Osteoblast (primary cell): ENCODE results near the gene KAZN. TPM values are rescaled to one million over a fixed set of nuclear protein-coding genes. Genes with fewer than 3 reads are reported as not detected.

Experiments
- DNase-seq: peaks from one replicate; pipeline ENCODE4 v3.0.0; 2011; ENCODE audit warnings: low spot score, mixed read lengths; ENCODE audit not compliant: insufficient read length; ENCODE audit errors: missing footprints
- H2AFZ ChIP-seq: 2 replicates; pipeline ENCODE4 v1.6.0; 2011; ENCODE audit warnings: mild to moderate bottlenecking, low read length
- H3K27ac ChIP-seq: 2 replicates; pipeline ENCODE4 v1.5.1; 2011; ENCODE audit warnings: mild to moderate bottlenecking, low read depth, low read length, moderate library complexity
- H3K27me3 ChIP-seq: 2 replicates; pipeline ENCODE4 v1.6.0; 2012; ENCODE audit warnings: mild to moderate bottlenecking, control low read depth, inconsistent platforms, low read length, moderate library complexity; ENCODE audit not compliant: insufficient read depth
- H3K36me3 ChIP-seq: 2 replicates; pipeline ENCODE4 v1.5.1; 2011; ENCODE audit warnings: mild to moderate bottlenecking, low read length, control low read depth, moderate library complexity; ENCODE audit not compliant: insufficient read depth
- H3K4me1 ChIP-seq: 2 replicates; pipeline ENCODE4 v1.5.1; 2011; ENCODE audit warnings: mild to moderate bottlenecking, low read length, control low read depth, moderate library complexity; ENCODE audit not compliant: insufficient read depth
- H3K4me2 ChIP-seq: 2 replicates; pipeline ENCODE4 v1.6.0; 2011; ENCODE audit warnings: mild to moderate bottlenecking, low read length; ENCODE audit not compliant: insufficient read depth
- H3K4me3 ChIP-seq: fragments of 200-600 bp; sonication (generic); 3 replicates; pipeline ENCODE4 v1.5.1; 2012; ENCODE audit warnings: mild to moderate bottlenecking, low read length, inconsistent platforms; ENCODE audit not compliant: insufficient read depth
- H3K79me2 ChIP-seq: 2 replicates; pipeline ENCODE4 v1.6.0; 2012; ENCODE audit warnings: mild to moderate bottlenecking, low read length, control low read depth, inconsistent platforms; ENCODE audit not compliant: insufficient read depth
- H3K9me3 ChIP-seq: 2 replicates; pipeline ENCODE4 v1.5.1; 2011; ENCODE audit warnings: low read depth, low read length, control low read depth
- H4K20me1 ChIP-seq: 2 replicates; pipeline ENCODE4 v1.6.0; 2012; ENCODE audit warnings: mild to moderate bottlenecking, low read length, control low read depth; ENCODE audit not compliant: insufficient read depth
- total RNA-seq: library from RNA; depleted of rRNA; stranded (reverse); fragments of >200 nt; gene quantifications from 2 replicates; pipeline ENCODE4 v1.2.3, GENCODE V29; 2012
- TF ChIP-seq, protein P1 (sequence below): IDR thresholded peaks from 2 replicates; pipeline ENCODE4 v1.5.1; 2011; ENCODE audit warnings: mild to moderate bottlenecking, low read depth, low read length, moderate library complexity; ENCODE audit errors: extremely low read depth

KAZN gene
- total RNA-seq, 1 donor: 9.0 TPM

DNA sequence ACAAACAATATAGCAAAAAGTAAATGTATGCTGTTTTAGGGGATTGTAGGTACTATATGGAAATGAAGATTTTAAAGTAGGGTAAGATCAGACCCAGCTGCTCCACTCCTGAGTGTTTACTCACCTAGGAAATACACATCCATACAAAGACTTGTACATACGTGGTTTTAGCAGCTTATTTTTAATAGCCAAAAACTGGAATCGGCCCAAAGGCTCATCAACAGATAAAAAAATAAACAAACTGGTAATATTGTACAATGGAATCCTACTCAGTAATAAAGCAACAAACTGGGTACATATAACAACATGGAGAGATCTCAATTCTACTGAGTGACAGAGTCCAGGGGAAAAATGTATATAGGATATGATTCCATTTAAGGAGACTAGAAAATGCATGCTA, 375.9 kb downstream of the KAZN start:
- Histone ChIP-seq H3K9me3 (no peaks in the 10 kb centered on the region), H3K4me3 (no peak overlapping the region), H3K36me3 (no peaks in the 10 kb centered on the region), H3K27me3 (no peaks in the 10 kb centered on the region), H2AFZ (no peak overlapping the region), H3K4me1 (peaks cover 22% of the 10 kb centered on the region), H3K79me2 (peaks cover 25% of the 10 kb centered on the region), H3K27ac (no peak overlapping the region), H4K20me1 (no peaks in the 10 kb centered on the region), H3K4me2 (no peak overlapping the region)
- TF ChIP-seq, protein P1, sequence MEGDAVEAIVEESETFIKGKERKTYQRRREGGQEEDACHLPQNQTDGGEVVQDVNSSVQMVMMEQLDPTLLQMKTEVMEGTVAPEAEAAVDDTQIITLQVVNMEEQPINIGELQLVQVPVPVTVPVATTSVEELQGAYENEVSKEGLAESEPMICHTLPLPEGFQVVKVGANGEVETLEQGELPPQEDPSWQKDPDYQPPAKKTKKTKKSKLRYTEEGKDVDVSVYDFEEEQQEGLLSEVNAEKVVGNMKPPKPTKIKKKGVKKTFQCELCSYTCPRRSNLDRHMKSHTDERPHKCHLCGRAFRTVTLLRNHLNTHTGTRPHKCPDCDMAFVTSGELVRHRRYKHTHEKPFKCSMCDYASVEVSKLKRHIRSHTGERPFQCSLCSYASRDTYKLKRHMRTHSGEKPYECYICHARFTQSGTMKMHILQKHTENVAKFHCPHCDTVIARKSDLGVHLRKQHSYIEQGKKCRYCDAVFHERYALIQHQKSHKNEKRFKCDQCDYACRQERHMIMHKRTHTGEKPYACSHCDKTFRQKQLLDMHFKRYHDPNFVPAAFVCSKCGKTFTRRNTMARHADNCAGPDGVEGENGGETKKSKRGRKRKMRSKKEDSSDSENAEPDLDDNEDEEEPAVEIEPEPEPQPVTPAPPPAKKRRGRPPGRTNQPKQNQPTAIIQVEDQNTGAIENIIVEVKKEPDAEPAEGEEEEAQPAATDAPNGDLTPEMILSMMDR: no peak
- no peak for DNase-seq

DNA sequence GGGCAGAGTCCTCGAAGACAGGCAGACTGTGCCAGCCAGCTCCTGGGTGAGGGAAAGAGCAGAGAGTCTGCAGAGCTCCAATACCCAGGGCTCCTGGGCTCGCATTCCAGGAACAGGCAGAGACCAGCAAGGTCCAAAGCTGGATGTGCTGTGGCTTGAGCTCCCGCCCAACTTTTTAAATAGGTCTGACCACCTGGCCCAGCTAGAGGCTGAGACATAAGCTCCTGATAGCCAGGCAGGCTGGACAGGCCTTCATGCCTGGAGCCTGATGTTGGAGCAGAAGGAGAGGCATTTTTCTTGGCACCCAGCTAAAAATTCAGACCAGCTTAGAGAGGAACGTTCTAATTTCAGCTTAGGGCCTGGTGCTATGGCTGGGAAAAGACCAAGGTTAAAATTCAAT, 376.6 kb downstream of the KAZN start:
- peaks cover under 1% of the 10 kb centered on the region for H4K20me1 ChIP-seq
- H3K27me3 ChIP-seq: no peaks in the 10 kb centered on the region
- peaks cover 25% of the 10 kb centered on the region for H3K79me2 ChIP-seq
- H3K9me3 ChIP-seq: no peaks in the 10 kb centered on the region
- no peaks in the 10 kb centered on the region for H3K36me3 ChIP-seq
- no peak overlapping the region for H3K4me2 ChIP-seq
- H3K27ac ChIP-seq: no peak overlapping the region
- no peak overlapping the region for H2AFZ ChIP-seq
- H3K4me3 ChIP-seq: no peak overlapping the region
- no peak for DNase-seq
- TF ChIP-seq, protein P1: no peak
- H3K4me1 ChIP-seq: peaks cover 19% of the 10 kb centered on the region

DNA sequence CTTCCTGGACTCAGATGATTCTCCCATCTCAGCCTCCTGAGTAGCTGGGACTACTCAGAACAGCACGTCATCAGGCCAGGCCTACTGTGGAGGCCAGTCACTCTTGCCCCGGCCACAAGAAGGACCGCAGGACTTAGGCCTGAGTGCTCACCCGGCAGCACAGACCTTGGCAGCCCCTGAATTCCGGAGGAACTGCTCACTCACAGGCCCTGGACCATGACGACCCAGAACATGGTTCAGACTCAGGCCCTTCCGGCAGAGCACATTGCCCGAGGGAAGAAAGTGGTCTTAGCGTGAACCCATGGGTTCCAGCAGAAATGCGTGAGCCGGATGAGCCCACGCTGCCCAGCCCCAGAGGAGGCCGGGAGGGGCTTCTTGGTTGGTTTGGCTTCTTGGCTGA, 377.8 kb downstream of the KAZN start:
- H3K36me3 ChIP-seq: no peaks in the 10 kb centered on the region
- H3K4me1 ChIP-seq: peaks cover 18% of the 10 kb centered on the region
- no peak overlapping the region for H2AFZ ChIP-seq
- no peak overlapping the region for H3K4me3 ChIP-seq
- H3K79me2 ChIP-seq: peaks cover 15% of the 10 kb centered on the region
- H3K9me3 ChIP-seq: no peaks in the 10 kb centered on the region
- TF ChIP-seq, protein P1: no peak
- H3K27me3 ChIP-seq: no peaks in the 10 kb centered on the region
- H4K20me1 ChIP-seq: peaks cover 4% of the 10 kb centered on the region
- no peak overlapping the region for H3K4me2 ChIP-seq
- no peak overlapping the region for H3K27ac ChIP-seq
- DNase-seq: no peak

DNA sequence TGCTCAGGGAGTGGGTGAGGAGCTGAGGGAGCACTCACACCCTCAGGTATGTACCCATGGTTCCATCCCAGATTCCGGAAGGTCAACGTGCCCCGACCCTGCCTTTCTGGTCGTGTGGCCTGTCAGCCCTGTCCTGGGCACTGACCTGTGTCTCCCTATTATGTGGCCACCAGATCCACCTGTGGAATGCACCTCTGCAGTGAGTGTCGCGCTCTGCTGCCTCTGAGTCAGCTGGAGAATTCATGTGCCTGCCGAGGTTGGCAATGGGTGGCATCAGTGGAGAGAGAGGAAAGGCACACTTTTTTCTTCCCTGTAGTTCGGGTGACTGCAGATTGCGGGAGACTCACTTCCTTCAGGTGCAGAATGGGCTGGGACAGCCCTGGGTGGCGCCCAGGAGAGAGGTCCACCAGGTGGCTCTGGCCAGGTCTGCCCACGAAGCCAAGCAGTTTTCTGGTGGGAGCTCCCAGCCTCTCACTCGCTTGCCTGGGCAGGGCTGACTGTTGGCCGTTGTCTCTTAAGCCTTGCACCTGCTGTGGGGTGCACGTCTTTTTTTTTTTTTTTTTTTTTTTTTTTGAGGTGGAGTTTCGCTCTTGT, 378.9 kb downstream of the KAZN start:
- DNase-seq: no peak
- peaks cover 11% of the 10 kb centered on the region for H3K4me1 ChIP-seq
- H3K4me3 ChIP-seq: no peak overlapping the region
- no peak overlapping the region for H3K4me2 ChIP-seq
- no peak overlapping the region for H3K27ac ChIP-seq
- H3K9me3 ChIP-seq: no peaks in the 10 kb centered on the region
- H2AFZ ChIP-seq: no peak overlapping the region
- peaks cover 4% of the 10 kb centered on the region for H4K20me1 ChIP-seq
- TF ChIP-seq, protein P1: no peak
- peaks cover 6% of the 10 kb centered on the region for H3K79me2 ChIP-seq
- no peaks in the 10 kb centered on the region for H3K27me3 ChIP-seq
- H3K36me3 ChIP-seq: no peaks in the 10 kb centered on the region
